Right lobe of liver (tissue), 6 donors: Measurements from ENCODE around the gene COL1A1. TPM values are rescaled to one million over a fixed set of nuclear protein-coding genes. Genes with fewer than 3 reads are reported as not detected.

Experiments used
- ATAC-seq, 4 donors: fragments of 200-7000 bp; cut with Tn5 transposase; one replicate each; pipeline ENCODE4 v1.9.1; 2020; ENCODE audit warnings: mild to moderate bottlenecking in 4 of 4, moderate library complexity in 4 of 4
- DNase-seq, 3 donors: peaks; one replicate each; pipeline ENCODE4 v3.0.0-alpha.2; 2020
- H3K27ac ChIP-seq, 3 donors: fragments of 200-600 bp; one replicate each; pipeline ENCODE4 v1.8.0; 2022
- H3K27me3 ChIP-seq, 2 donors: fragments of 200-600 bp; one replicate each; pipeline ENCODE4 v1.8.0; 2022
- H3K36me3 ChIP-seq, 4 donors: fragments of 200-600 bp; sonication (generic) in 1 of 4; one replicate each; pipeline versions ENCODE4 v1.5.1 to v1.8.0; 2017 to 2022; ENCODE audit warnings: control low read depth in 1 of 4
- H3K4me1 ChIP-seq, 4 donors: fragments of 200-600 bp; sonication (generic) in 1 of 4; one replicate each; pipeline versions ENCODE4 v1.5.1 to v1.8.0; 2017 to 2022; ENCODE audit warnings: control low read depth in 1 of 4
- H3K4me3 ChIP-seq, 3 donors: fragments of 200-600 bp; one replicate each; pipeline ENCODE4 v1.8.0; 2022
- H3K9me3 ChIP-seq, 4 donors: fragments of 200-600 bp; sonication (generic) in 1 of 4; one replicate each; pipeline versions ENCODE4 v1.5.1 to v1.8.0; 2017 to 2022; ENCODE audit warnings: control low read depth in 1 of 4
- CTCF ChIP-seq, 4 donors: fragments of 200-600 bp in 3 of 4; fragments of 450-650 bp in 1 of 4; IDR thresholded peaks; one replicate each; pipeline versions ENCODE4 v1.5.1 to v1.8.0; 2016 to 2022; ENCODE audit warnings: antibody characterized with exemption in 4 of 4, mild to moderate bottlenecking in 2 of 4
- POLR2A ChIP-seq: fragments of 450-650 bp; IDR thresholded peaks from one replicate; pipeline ENCODE4 v1.6.1; 2017; ENCODE audit warnings: antibody characterized with exemption, mild to moderate bottlenecking
- WGBS: methylation state at CpG from one replicate; pipeline ENCODE4 v1.1.6; 2018; ENCODE audit warnings: low coverage, low lambda C conversion rate; ENCODE audit not compliant: insufficient coverage; ENCODE audit errors: missing lambda C conversion rate; 5-methylcytosine and 5-hydroxymethylcytosine counted together
- intact Hi-C, 2 donors: fragments of 100-400 bp; cut with DNase I; formaldehyde crosslinking; loops; one replicate each; pipeline versions ENCODE4 v1.11.2 to v1.14.1; 2022
- total RNA-seq, 6 experiments: library from RNA; depleted of rRNA in 2 of 6; stranded (reverse); fragments of >200 nt in 2 of 6; fragmentation: NEBNext Ultra II Directional in 3 of 6; extraction: Animal tissue kit (Norgen Biotek cat#: 25700) in 3 of 6; gene quantifications; one replicate each; pipeline versions ENCODE4 v1.1.0 to v1.2.4, GENCODE V29; 2016 to 2023
- donor health status: DM: no; HTN: yes; CAD: no.
- donor health status: DM: no; HTN: no; CAD: no.
- donor health status: DM: no; HTN: no; CAD: no.
- donor health status: DM: no; HTN: yes; CAD: no.
- donor health status: DM: no; HTN: yes; CAD: no.

The COL1A1 gene
- total RNA-seq, 6 experiments from 2014 or later: 9.3 to 109 (median 34.7) TPM

- intact Hi-C loops: no loop called here
- 50% methylated on average over 2 of the region's 17 CpGs for WGBS
- Histone ChIP-seq H3K4me3 (no peak overlapping the region), H3K27ac (no peak overlapping the region), H3K36me3 (no peaks in the 10 kb centered on the region), H3K4me1 (peaks cover 0 to 6% (median 0%) of the 10 kb centered on the region in 4 donors), H3K27me3 (no peaks in the 10 kb centered on the region), H3K9me3 (no peaks in the 10 kb centered on the region)
- ATAC-seq (no peak), DNase-seq (no peak)
- TF ChIP-seq CTCF (IDR thresholded peaks at IDR 0.05): no peak
These were observed 29.9 kb downstream of the COL1A1 start for GRCh38 chr17:50171371-50172071.

- WGBS: 69% methylated on average over 3 of the region's 10 CpGs
- no peaks in the 10 kb centered on the region for H3K36me3 ChIP-seq
- no peak overlapping the region for H3K4me3 ChIP-seq
- TF ChIP-seq CTCF (IDR thresholded peaks at IDR 0.05) (no peak), POLR2A (no peak)
- no peaks in the 10 kb centered on the region for H3K9me3 ChIP-seq
- DNase-seq (no peak), ATAC-seq (no peak)
- no peak overlapping the region for H3K27ac ChIP-seq
- intact Hi-C loops: no loop called here
- H3K27me3 ChIP-seq: no peaks in the 10 kb centered on the region
- H3K4me1 ChIP-seq: peaks cover 0 to 2% (median 0%) of the 10 kb centered on the region in 4 donors
These were observed 30.6 kb downstream of the COL1A1 start for GRCh38 chr17:50170662-50171370.

GRCh38 chr17:50169881-50170459 is 31.5 kb downstream of the COL1A1 start:
- Histone ChIP-seq H3K27me3 (no peaks in the 10 kb centered on the region), H3K4me1 (no peaks in the 10 kb centered on the region), H3K4me3 (no peak overlapping the region), H3K27ac (no peak overlapping the region), H3K36me3 (no peaks in the 10 kb centered on the region), H3K9me3 (no peaks in the 10 kb centered on the region)
- 67% methylated on average over 3 of the region's 9 CpGs for WGBS
- ATAC-seq (no peak), DNase-seq (no peak)
- no peak for TF ChIP-seq CTCF (IDR thresholded peaks at IDR 0.05)
- TF ChIP-seq POLR2A: no peak
- intact Hi-C loops: loop anchor here (10.0 kb wide), 1 partner anchor 55 kb away; no protein-coding TSS in a partner anchor

- 14% methylated on average over 10 of the region's 14 CpGs for WGBS
- ATAC-seq: peak; percentile 64 to 86 (median 76)
- Histone ChIP-seq H3K4me1 (no peaks in the 10 kb centered on the region), H3K9me3 (no peaks in the 10 kb centered on the region), H3K27me3 (no peaks in the 10 kb centered on the region), H3K36me3 (no peaks in the 10 kb centered on the region), H3K27ac (no peak overlapping the region), H3K4me3 (no peak overlapping the region)
- peak in 1 of 3 donors; percentile 48 for DNase-seq
- intact Hi-C loops: loop anchor here (10.0 kb wide), 1 partner anchor 54 kb away; no protein-coding TSS in a partner anchor
- TF ChIP-seq POLR2A: no peak
- peak; percentile 33 to 88 (median 40) for TF ChIP-seq CTCF (IDR thresholded peaks at IDR 0.05)
These were observed 32.2 kb downstream of the COL1A1 start for GRCh38 chr17:50169121-50169764.
